Adrenal gland (tissue), 5 donors: ENCODE measurements around the gene CYP19A1.

Source experiments
- POLR2A ChIP-seq, 2 donors: fragments of 450-650 bp; IDR thresholded peaks; one replicate each; pipeline ENCODE4 v1.6.1; 2017; ENCODE audit warnings: antibody characterized with exemption in 2 of 2, mild to moderate bottlenecking in 2 of 2, moderate library complexity in 1 of 2
- TF ChIP-seq, protein P1 (sequence below), 6 experiments: fragments of 450-650 bp in 4 of 6; fragments of 200-600 bp in 2 of 6; sonication (generic) in 1 of 6; IDR thresholded peaks; 1 replicate in 5 of 6; 2 replicates in 1 of 6; pipeline versions ENCODE4 v1.5.1 to v1.8.0; 2016 to 2021; ENCODE audit warnings: antibody characterized with exemption in 6 of 6, mild to moderate bottlenecking in 2 of 6, moderate library complexity in 1 of 6
- donor health status: DM: no; HTN: no; CAD: no.

DNA sequence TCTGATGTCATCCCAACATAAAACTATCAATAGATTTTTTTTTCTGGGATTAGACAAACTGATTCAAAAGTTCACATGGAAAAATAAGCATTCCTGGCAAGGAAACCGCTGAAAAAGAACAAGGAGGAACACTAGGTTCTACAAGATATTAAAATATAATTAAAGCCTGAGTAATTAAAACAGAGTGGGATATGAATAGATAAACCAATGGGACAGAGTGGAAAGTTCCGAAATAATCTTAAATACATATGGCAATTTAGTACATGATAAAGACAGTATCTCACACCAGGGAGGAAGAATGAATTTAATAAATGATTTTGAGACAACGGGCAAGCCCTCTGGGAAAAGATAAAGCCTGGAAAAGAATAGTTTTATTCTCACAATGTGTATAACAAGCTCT, 7.7 kb upstream of the CYP19A1 start:
- TF ChIP-seq, protein P1, sequence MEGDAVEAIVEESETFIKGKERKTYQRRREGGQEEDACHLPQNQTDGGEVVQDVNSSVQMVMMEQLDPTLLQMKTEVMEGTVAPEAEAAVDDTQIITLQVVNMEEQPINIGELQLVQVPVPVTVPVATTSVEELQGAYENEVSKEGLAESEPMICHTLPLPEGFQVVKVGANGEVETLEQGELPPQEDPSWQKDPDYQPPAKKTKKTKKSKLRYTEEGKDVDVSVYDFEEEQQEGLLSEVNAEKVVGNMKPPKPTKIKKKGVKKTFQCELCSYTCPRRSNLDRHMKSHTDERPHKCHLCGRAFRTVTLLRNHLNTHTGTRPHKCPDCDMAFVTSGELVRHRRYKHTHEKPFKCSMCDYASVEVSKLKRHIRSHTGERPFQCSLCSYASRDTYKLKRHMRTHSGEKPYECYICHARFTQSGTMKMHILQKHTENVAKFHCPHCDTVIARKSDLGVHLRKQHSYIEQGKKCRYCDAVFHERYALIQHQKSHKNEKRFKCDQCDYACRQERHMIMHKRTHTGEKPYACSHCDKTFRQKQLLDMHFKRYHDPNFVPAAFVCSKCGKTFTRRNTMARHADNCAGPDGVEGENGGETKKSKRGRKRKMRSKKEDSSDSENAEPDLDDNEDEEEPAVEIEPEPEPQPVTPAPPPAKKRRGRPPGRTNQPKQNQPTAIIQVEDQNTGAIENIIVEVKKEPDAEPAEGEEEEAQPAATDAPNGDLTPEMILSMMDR (IDR thresholded peaks at IDR 0.05), result no peak
- TF ChIP-seq POLR2A (IDR thresholded peaks at IDR 0.05), result no peak
